B cell (primary cell): ENCODE measurements around the gene ARHGEF4.

Experiments
- EZH2 ChIP-seq: IDR thresholded peaks from 2 replicates; pipeline ENCODE4 v1.6.1; 2012; ENCODE audit warnings: borderline replicate concordance, low read depth, mild to moderate bottlenecking, moderate library complexity, low read length; ENCODE audit not compliant: insufficient read depth, poor library complexity, severe bottlenecking
- TF ChIP-seq, protein P1 (sequence below): fragments of 200-600 bp; IDR thresholded peaks from one replicate; pipeline ENCODE4 v1.8.0; 2022; ENCODE audit warnings: antibody characterized with exemption, mild to moderate bottlenecking

GRCh38 chr2:130806370-130806769 lies 30.3 kb upstream of the ARHGEF4 start:
- TF ChIP-seq, protein P1, sequence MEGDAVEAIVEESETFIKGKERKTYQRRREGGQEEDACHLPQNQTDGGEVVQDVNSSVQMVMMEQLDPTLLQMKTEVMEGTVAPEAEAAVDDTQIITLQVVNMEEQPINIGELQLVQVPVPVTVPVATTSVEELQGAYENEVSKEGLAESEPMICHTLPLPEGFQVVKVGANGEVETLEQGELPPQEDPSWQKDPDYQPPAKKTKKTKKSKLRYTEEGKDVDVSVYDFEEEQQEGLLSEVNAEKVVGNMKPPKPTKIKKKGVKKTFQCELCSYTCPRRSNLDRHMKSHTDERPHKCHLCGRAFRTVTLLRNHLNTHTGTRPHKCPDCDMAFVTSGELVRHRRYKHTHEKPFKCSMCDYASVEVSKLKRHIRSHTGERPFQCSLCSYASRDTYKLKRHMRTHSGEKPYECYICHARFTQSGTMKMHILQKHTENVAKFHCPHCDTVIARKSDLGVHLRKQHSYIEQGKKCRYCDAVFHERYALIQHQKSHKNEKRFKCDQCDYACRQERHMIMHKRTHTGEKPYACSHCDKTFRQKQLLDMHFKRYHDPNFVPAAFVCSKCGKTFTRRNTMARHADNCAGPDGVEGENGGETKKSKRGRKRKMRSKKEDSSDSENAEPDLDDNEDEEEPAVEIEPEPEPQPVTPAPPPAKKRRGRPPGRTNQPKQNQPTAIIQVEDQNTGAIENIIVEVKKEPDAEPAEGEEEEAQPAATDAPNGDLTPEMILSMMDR, result no peak
- no peak for TF ChIP-seq EZH2
